Epidermal melanocyte (primary cell): ENCODE measurements around the gene NEDD8.

ENCODE experiments used
- DNase-seq: peaks from one replicate; pipeline ENCODE4 v3.0.0; 2011; ENCODE audit warnings: low spot score; ENCODE audit not compliant: insufficient read length

The NEDD8 gene

DNA sequence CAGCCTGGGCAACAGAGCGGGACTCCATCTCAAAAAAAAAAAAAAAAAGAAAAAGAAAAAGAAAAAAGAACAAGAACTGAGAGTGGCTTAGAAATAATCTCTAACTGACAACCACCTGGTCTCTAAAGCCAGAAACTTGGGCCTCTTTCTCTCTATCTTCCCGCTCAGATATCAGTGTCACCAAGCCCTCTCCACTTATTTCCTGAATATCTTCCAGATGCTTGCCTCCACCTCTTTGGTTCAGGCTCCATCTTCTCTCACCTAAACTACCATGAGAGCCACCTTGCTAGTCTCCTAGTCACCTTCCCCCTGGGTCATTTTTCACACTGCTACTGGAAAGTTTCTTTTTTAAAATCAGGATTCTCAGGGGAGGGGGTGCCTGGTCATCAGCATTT lies 35.1 kb downstream of the NEDD8 start:
- DNase-seq, result no peak

DNA sequence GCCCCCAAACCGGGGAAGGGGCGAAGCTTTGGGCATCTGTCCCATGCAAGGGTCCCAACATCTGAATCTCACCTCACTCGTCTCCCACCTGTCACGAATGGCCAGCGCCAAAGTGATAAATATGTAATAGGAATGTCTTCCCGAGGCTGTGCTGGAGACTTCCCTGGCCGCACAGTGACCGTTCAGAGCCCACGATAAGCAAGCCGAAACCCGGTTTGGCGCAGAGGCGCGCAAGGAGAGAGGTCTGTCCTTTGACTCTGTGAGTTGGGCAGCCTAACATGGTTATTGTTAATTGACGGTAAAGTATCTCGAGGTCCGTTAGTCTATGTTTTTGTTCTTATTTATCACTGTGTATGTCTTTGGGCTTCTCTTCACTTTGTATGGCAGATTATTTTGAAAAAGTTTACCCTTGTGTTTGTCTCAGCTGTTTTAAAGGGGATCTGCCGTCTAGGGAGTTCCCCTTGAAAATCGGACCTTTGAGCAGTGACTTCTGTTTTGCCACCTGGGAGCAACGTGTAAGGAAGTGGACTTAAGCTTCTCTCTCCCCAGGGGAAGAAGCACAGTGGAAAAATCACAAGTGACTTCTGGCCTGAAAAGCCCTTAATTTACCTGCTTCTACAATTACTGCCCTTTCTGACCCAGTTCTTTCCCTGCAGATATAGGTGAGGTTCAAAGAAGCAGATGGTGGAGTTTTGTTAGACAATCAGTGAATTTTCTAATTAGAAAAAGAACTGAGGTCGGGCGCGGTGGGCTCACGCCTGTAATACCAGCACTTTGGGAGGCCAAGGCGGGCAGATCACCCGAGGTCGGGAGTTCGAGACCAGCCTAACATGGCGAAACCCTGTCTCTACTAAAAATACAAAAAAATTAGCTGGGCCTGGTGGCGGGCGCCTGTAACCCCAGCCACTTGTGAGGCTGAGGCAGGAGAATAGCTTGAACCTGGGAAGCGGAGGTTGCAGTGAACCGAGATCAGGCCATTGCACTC lies 35.8 kb downstream of the NEDD8 start:
- DNase-seq, result no peak

DNA sequence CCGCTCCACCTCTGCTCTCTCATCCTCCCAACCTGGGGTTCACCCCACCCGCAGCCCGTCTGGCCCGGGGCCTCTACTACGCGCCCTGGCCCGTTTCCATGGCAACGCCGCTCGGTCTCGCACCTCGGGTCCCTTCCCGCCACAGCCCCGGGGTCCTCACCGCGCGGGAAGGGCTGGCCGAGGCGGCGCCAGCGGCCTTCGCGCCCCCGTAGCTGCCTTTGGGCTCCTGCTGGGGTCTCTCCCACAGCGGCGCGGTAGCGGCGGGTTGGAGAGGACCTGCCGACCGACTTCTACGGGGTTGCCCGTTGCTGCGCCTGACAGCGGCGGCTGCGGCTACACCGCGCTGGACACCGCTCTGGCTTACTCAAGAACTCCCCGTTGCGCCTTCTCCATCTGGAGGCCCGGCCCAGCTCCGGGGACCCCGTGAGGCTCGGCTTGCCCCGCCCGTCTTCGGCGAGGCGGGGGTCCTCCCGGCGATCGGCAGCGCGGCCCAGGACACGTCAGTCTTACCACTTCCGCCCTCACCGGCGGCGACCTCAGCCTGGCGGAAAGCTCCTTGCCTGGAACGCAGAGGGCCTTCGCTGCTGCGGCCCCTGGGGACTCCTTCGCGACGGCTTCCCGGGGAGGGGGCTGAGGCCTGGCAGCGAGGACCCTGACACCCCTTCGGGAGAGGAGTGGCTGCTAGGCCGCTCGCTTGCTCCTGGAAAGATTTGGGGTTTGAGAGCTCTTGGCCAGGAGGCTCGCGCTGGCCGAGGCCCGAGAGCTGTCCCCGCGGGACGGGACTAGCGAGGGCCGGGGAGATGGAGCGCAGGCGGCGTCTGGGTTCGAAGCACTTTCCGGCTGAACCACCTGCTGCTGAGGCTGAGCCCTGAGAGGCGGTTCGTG lies 36.7 kb downstream of the NEDD8 start, which contains the start of gene TM9SF1:
Gene TM9SF1 (minus strand): TSS at position 256 of the 885 bp plus-strand sequence. CDS start 422 bp downstream, outside the sequence.
- peak; percentile 94 for DNase-seq

DNA sequence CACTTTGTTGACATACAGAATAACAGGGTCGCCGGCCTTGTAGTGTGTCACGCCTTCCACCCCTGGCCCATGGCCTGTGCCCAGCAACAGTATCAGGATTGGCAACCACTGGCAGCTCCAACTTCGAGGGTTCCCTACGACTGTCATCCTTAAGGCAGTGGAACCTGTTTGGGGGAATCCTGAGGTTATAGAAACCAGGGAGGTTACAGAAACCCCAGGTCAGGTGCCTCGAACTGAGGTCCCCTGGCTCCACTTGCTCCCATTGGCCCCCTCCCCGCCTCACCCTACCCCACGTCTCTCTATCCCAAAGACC lies 37.3 kb downstream of the NEDD8 start:
- DNase-seq, result no peak

DNA sequence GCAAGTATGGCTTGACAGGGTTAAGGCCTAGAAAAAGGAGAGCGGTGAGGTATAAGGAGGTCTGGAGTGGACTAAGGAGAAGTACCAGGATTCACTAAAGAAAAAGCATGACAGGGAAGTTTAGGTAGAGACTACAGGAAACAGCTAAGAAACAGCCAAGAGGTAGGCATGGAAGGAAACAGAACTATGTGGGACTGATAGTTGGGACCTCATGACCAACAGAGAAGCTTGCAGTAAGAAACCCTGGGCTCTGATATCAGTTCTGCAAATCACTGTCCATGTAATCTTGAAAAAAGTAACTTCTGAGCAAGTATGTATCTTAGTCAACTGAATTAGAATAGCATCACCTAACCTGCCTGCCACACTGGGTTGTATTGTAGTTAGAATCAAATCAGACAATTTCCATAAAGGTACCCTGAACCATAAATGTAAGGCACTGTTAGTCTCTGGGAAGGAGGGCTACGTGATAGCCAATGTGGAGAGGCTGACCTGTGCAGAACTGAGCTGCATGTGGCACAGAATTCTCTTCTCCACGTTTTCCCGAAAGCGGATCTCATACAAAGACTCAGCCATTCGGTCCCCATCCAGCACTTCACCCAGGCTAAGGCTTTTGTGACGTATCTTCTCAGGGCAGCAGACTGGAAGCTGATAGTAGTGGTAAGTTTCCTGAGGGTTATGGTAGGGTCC lies 37.8 kb downstream of the NEDD8 start:
- no peak for DNase-seq

DNA sequence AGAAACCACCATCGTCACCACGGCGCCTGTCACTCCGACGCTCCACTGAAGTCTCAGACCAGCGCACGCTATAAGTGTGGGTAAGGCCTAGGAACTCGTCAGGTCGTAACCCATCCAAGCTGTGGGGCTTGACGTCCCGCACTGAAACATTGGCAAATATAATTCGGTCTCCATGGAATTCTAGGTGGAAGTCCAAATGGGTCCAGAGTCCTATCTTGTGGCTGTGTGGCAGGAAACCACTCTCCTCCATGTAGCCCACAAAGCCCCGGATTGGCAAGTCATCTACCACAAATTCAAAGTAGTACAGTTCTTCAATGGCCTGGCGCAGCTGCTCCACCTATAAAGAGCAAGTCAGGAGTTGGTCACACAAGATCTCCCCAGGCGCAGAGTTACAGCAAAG lies 39.2 kb downstream of the NEDD8 start:
- DNase-seq, result no peak

DNA sequence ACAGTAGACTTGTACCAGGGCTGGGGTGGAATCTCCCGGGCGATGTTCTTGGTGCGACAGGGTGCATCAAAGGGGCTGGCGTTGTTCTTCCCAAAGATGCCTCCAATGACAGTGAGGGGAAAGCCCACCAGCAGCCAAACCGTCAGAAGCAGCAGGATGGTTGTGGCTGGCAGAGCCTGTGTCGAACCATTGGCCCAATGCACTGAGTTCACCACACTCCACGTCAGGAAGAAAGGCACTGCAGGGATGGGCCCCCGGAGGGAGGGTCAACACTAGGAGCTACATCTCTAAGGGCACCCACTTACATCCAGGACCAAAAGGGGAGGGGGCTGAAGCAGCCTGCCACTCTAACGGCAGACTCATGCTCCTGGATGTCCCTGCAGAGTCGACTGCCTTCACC lies 41.8 kb downstream of the NEDD8 start:
- DNase-seq, result no peak

DNA sequence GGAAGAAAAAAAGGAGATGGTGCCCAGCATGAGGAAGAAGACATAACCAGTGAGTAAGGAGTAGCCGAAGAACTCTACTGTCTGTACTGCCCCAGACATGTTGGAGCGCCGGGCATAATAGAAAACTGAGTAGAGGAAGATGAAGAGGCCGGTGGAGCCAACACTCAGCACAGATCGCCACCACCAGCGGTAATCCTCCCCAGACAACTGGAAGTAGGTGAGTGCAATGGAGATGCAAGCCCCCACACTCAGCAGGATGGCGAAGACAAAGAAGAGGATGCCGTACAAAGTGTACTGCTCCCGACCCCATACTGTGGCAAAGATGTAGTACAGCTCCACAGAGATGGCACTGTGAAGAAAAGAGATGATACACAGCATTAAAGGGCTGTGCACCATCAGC lies 42.7 kb downstream of the NEDD8 start:
- DNase-seq, result no peak

DNA sequence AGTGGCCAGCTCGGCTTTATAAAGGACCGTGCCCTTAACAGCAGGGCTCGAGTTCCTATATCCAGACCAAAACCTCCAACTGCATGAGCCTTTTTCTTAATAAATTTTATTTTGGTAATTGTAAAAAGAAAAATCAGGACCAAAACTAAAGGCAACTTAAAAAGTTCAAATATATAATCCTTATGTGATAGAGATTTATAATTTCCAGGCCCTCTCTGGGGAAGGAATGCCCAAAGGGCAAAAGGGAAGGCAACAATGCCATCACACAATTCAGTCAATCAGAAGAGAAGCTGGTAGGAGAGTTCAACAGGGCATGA lies 43.1 kb downstream of the NEDD8 start:
- no peak for DNase-seq

DNA sequence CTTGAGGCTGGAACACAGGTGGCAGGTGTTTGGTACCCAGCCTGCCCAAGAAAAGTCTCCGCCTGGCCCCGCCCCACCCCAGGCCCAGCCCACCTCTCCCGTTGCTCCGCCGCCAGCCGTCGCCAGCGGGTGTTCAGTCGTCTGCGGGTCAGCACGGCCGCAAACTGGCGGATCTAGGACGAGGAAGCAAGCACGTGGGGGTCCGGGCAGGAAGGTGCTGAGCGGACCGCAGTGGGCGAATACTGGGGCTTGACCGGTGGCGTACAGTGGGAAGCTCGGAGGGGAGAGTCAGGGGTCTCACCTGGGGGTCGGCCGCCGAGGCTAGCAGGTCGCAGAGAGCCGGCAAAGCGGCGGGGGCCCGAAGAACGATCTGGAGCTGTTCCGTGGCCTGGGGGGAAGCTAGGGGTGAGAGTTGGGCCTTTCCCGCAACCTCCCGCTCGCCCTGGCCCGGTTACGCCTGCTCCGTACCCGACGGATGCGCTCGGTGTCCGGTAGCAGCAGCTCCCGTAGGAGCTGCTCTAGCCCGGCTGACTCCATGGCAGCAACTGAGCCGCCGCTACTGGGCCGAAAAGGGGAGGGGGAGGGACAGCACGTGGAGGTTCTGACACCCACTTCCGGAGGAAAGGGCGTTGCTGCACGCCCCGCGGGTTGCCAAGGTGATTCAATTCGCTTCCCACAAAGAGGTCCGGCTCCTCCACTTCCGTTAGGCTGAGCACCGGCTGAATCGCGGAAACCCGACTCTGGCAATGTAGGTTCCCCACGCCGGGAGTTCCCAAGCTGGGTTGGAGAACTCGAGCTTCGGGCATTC lies 43.7 kb downstream of the NEDD8 start, which contains the start of gene IPO4:
Gene IPO4 (minus strand): TSS at position 566 of the 808 bp plus-strand sequence. CDS start 29 bp downstream, at position 537.
- peak; percentile 100 for DNase-seq

DNA sequence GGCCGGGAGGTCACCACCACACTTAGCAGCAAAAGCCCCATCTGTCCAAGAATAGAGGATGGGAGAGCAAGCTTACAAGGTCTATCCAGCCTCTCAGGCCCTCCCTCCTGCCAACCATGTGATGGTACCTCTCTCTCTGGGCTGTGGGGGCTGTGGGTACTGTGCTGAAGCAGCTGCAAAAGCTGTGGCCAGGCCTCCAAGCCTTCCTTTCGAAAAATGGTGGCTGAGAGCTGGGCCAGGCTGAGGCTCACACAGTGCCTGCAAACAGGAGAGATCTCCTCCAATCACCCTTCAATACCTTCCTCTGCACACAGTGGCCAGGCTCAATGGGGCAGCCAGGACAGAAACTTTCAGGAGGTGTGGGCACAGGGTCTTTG lies 44.6 kb downstream of the NEDD8 start:
- no peak for DNase-seq

DNA sequence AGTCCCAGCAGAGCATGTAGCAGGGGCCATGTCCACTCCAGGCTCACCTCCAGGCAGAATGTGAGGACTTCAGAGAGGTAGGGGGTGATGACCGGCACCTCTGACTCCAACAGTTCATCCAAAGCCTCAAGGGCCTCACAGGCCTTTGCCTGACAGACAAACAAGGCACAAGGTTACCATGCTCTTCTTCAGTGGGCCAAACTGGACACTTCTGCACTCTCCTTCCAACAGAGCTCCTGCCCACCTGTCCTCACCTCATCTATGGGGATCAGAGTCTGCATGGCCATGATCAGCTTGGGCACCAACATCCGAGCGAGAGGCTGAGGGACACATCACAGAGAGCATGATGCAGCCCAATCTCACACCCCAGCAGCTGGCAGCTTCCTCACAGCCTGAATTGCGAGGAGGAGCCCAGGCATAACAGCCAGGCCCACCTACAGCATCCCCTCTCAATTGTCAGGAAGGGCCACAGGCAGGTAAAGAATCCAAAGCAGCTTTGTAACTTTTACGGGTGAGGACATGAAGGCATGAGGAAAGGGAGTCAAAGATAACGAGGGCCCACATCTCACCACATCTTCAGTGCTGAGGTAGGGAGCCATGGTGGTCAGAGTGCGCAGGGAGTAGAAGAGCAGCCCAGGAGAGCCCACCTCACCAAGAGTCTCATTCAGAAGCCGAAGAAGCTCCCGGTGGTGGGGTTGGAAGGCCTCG lies 45.2 kb downstream of the NEDD8 start:
- no peak for DNase-seq

DNA sequence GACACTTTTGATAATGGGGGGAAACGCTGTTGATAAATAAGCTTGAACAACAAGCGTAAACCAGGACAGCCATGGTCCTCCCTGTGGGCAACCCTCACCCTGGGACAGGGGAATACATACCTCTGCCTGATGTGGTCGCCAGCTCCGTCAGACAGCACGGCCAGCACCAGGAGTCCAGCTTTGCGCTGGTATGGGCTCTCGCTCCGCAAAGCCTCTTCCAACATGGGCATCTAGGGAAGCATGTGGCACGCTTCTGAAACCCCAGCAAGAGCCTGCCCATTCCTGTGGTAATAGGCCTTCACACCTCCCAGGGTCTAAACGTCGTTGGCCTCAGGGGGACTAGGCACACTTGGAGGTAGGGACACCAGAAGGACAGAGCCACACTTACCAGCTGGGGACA lies 46.4 kb downstream of the NEDD8 start:
- DNase-seq, result no peak

DNA sequence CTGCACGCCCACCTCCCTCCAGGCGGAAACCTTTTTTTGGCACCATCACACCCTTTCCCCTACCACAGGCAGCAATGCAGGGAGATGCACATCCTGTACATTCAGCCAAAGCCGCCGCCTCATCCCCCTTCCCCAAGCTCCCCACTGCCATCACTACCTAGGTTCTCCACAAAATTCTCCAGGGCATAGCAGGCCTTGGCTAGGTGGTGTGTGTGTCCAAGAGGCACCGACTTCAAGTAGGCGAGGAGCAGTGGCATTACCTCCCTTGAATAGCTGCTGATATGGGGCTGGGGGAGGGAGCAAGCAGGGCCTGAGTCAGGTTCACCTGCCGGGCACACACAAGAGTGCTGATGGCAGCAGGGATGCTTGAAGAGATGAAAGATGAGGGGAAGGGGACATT lies 47.1 kb downstream of the NEDD8 start:
- DNase-seq, result no peak

DNA sequence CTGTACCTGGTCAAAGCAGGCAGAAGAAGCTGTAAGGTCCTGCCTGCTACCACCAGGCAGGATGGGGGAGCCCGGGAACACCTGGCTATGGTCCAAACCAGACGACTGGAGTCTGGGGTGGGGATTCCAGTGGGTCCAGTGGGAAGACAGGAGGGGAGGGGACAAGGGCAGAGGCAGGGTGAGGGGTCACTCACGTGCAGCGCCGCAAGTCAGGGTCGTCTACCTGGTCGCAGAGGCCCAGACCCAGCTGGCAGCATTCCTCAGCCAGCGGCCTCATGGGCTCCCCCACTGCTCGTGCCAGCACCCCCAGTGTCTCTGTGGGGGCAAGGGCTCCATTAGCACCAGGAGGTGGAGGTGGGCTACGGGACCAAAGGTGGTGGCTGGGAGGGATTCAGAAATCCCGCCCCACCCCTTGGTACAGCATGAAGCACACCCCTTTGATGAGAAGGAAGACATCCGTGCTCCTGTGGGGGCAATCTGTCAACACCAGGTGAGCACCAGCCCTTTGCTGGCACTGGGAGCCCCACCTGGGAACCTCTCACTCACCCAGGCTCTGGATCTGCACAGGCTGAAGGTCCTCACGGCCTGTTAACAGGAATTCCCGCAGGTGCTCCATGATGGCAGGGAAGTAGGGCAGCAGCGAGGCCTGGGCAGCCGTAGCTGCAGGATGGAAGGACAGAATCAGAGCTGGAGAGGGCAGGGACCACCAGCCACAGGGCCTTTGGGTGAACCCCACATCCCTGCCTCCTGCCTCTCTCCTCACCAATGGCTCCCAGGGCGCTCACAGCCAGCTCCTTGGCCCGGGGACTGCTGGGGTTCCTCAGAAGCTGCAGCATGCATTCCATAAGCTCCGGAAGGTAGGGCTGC lies 47.8 kb downstream of the NEDD8 start:
- DNase-seq, result no peak

DNA sequence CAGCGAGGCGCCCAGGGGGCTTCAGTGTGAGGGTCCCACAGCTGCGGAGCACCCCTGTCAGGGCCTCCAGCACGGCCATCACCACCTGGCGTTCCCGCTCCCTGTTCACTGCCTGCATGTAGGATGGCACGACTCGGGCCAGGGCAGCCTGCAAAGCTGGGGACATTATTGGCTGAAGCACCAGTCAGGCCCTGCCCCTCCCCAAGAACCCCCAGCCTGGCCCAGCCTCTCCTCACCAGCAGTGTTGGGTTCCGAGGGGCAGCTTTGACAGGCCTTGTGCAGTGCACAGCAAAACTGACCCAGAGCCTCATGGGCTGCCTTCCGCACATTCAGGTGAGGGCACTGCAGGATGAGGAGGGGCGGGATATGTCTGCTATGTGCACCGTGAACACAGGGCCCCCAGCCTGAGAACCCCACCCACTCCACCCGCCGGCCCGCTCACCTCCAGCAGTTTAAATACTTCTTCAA lies 49.1 kb downstream of the NEDD8 start:
- no peak for DNase-seq

DNA sequence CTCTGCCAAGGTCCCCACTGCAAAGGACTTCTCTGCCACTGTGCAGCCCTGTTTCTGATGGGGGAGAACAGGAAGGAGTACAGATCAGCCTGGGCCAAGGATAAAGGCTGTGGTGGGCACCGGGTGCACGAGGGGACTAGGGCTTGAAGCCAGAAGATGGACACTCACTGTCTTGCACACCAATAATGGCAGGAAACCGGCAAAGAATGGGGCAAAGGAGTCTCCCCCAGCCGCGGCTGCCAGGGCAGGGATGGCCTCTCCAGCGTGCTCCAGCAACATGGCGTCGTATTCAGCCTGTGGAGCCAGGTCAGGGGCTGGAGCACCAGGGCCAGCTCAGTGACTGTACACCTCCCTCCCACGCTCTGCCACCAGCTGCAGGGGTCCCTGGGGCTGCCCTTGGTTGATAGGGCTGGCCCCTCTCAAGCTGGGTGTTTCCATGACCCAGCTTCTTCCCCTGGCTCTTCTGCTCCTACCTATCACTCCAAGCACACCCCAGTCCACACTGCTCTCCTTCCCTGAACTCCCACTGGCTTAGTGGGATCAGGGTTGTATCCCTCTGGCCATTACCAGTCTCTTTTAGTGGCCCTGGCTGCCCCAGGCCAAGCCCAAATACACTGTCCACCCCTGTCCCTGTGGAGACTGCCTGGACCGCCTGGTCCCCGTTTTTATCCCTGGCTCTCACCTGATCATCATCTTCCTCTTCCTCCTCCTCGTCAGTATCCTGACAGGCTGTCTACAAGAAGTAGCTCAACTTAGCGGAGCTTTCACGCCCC lies 49.9 kb downstream of the NEDD8 start:
- no peak for DNase-seq

DNA sequence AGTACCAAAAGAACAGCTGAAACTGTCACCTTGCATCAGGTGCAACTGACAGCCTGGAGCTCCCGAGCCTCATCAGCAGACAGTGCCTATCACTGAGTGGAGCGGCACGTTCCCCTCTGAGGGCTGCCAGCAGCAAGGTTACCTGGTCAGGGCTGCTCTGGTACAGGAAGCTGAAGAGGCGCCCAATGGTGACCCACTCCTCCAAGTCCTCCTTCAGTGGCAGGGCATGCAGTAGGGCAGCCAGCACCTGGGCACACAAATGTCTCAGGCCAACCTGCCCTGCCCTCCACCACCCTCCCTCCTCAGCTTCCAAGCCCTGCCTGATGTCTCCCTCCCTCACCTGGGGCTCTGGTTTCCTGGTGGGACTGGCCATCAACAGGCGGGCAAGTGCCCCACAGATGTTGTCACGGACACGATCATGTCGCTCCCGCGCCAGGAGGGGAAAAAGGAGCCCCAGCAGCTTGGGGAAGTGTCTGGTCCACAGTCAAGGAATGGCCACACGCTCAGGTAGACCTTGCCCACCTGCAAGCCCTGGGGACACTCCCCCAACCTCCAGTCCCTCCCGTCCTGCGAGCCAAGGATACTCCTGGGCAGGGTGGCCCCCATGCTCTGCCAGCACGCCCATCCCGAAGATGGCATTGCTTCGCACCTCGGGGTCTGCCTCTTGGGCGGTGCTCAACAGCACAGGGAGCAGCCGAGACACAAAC lies 50.6 kb downstream of the NEDD8 start:
- no peak for DNase-seq
